Measurements from ENCODE around the gene DPP7. TPM values are rescaled to one million over a fixed set of nuclear protein-coding genes. Genes with fewer than 3 reads are reported as not detected.

The DPP7 gene
- polyA plus RNA-seq, 1 of the 3 experiments (the other 2 are of a cell fraction) = 127 TPM

DNA sequence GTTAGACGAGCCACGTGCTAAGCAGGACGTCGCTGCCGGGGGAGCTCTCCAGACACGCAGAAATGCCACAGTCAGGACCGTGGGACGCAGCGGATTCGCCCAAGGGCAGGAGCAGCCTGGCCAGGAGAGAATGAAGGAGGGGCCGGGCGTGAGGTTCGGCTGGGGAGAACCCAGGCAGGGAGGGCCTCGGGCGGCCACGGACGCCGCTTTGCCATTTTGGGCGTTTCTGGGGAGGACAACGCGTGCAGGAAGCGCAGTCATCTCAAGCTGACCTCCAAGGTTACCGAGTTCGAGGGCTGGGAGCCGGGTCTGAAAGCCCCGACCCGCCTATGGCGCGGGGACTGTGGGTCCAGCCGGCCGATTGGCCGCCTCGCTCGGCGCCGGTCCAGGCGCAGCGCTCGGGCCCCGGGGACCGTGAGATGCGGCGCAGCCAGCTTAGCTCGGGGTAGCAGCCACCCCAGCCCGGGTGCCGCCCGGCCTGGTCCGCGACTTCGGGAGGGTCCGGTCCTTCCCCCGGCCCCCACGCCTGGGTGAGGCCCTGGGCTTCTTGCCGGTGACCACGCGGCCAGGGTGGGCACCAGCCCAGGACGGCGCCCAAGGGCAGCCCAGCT lies 28.5 kb downstream of the DPP7 start (continued):
- TF ChIP-seq SMC3 (IDR thresholded peaks at IDR 0.05; ENCODE audit: low read depth, low read length) (no peak), POLR2AphosphoS5 (IDR thresholded peaks at IDR 0.05; ENCODE audit: low read depth, low read length) (no peak), EP300 (IDR thresholded peaks at IDR 0.05; ENCODE audit: borderline replicate concordance in 1 of 2, low read depth in 1 of 2, low read length in 1 of 2) (no peak), FOSL2 (IDR thresholded peaks at IDR 0.05; ENCODE audit: borderline replicate concordance, low read depth) (no peak), FOXJ3 (CRISPR knock-in tag; IDR thresholded peaks at IDR 0.05) (no peak)

DNA sequence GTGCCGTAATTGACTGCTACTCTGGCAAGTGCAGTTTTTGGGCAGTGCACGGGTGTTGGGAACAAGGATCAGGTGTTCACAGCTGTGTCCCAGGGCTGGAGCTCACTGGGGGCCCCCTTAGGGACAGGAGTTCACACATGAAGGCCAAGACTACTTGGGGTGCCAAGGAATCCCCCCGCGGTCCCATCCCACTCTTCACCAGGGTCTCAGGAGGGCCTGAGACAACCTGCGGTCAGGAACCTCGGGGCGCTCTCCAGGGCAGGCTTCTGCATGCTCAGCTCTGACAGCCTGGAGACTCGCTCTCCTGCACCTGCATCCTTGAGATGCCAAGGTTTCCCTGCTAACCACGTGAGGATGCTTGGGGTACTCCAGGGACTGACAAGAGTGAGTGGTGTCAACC lies 30.0 kb downstream of the DPP7 start:
- Histone ChIP-seq H3K79me2 (ENCODE audit: insufficient read depth) (peaks cover 14% of the 10 kb centered on the region; the same call in 1 of the 2 replicates), H3K4me2 (no peak overlapping the region), H3K27ac (ENCODE audit: low read depth in 2 of 2, low read length in 1 of 2) (peak overlapping the region in 1 of 2 experiments; percentile 85; a peak in 2 of 4 replicates), H3K27me3 (ENCODE audit: insufficient read depth) (no peaks in the 10 kb centered on the region), H3K4me3 (ENCODE audit: low read depth in 2 of 2, low read length in 1 of 2) (no peak overlapping the region), H3K9me2 (no peaks in the 10 kb centered on the region), H3K36me3 (replicated peaks in 1 of 2; ENCODE audit: control insufficient read depth in 1 of 2, insufficient read depth in 2 of 2, low read length in 1 of 2) (peaks cover 3 to 16% of the 10 kb centered on the region in 2 experiments), H3K9ac (no peak overlapping the region), H3K9me3 (no peaks in the 10 kb centered on the region), H3F3A (replicated peaks; ENCODE audit: insufficient read depth) (peaks cover 18% of the 10 kb centered on the region), H3K4me1 (ENCODE audit: control insufficient read depth in 1 of 2, insufficient read depth in 2 of 2, low read depth in 1 of 2, low read length in 1 of 2) (peaks cover 13 to 21% of the 10 kb centered on the region in 2 experiments), H4K20me1 (ENCODE audit: insufficient read depth) (no peaks in the 10 kb centered on the region), H2AFZ (ENCODE audit: low read depth) (no peak overlapping the region)
- DNase-seq = no peak
- TF ChIP-seq FOXM1 (IDR thresholded peaks at IDR 0.05; ENCODE audit: low read depth) = no peak
- no peak for TF ChIP-seq RCOR1 (IDR thresholded peaks at IDR 0.05; ENCODE audit: low read length)
- 100% methylated on average over 5 of the region's 9 CpGs for WGBS (ENCODE audit: low lambda C conversion rate)
- POLR2A ChIA-PET = no interaction called here
- CTCF ChIA-PET = interaction anchor here (2.4 kb wide), 1 partner anchor 50 kb away, joined by 11 read pairs; no protein-coding TSS in a partner anchor

- Histone ChIP-seq H3K9ac (peak overlapping the region; percentile 49; the same call in 1 of the 2 replicates), H3K4me2 (peak overlapping the region; percentile 74), H2AFZ (ENCODE audit: low read depth) (peak overlapping the region; percentile 64), H3K9me3 (no peaks in the 10 kb centered on the region), H3F3A (replicated peaks; ENCODE audit: insufficient read depth) (peaks cover 18% of the 10 kb centered on the region), H4K20me1 (ENCODE audit: insufficient read depth) (no peaks in the 10 kb centered on the region), H3K4me1 (ENCODE audit: control insufficient read depth in 1 of 2, insufficient read depth in 2 of 2, low read depth in 1 of 2, low read length in 1 of 2) (peaks cover 13 to 21% of the 10 kb centered on the region in 2 experiments), H3K9me2 (no peaks in the 10 kb centered on the region), H3K36me3 (replicated peaks in 1 of 2; ENCODE audit: control insufficient read depth in 1 of 2, insufficient read depth in 2 of 2, low read length in 1 of 2) (peaks cover 3 to 9% of the 10 kb centered on the region in 2 experiments), H3K27me3 (ENCODE audit: insufficient read depth) (no peaks in the 10 kb centered on the region), H3K4me3 (ENCODE audit: low read depth in 2 of 2, low read length in 1 of 2) (no peak overlapping the region), H3K79me2 (ENCODE audit: insufficient read depth) (peaks cover 12% of the 10 kb centered on the region; the same call in 1 of the 2 replicates), H3K27ac (ENCODE audit: low read depth in 2 of 2, low read length in 1 of 2) (peak overlapping the region in 1 of 2 experiments; percentile 85; a peak in 3 of 4 replicates)
- ChIA-PET CTCF (interaction anchor here (0.7 to 2.4 kb wide), 3 partner anchors 16 to 49 kb away, joined by 3 to 11 read pairs (median 4); no protein-coding TSS in a partner anchor), POLR2A (interaction anchor here (0.9 kb wide), 1 partner anchor 157 kb away, joined by 3 read pairs; no protein-coding TSS in a partner anchor)
- no peak for DNase-seq
- 14% methylated on average over 7 of the region's 12 CpGs for WGBS (ENCODE audit: low lambda C conversion rate)
- TF ChIP-seq FOSL2 (IDR thresholded peaks at IDR 0.05; ENCODE audit: borderline replicate concordance, low read depth) (peak; percentile 95), SIN3A (IDR thresholded peaks at IDR 0.05; ENCODE audit: borderline replicate concordance, low read depth, low read length) (peak; percentile 65; the same call in 1 of the 2 replicates), ELF1 (IDR thresholded peaks at IDR 0.05) (no peak), MXI1 (IDR thresholded peaks at IDR 0.05; ENCODE audit: low read depth, low read length) (no peak), SMC3 (IDR thresholded peaks at IDR 0.05; ENCODE audit: low read depth, low read length) (no peak), TCF12 (IDR thresholded peaks at IDR 0.05) (peak; percentile 55; the same call in 1 of the 2 replicates), USF2 (IDR thresholded peaks at IDR 0.05; ENCODE audit: borderline replicate concordance, low read depth, low read length) (no peak), POLR2AphosphoS5 (IDR thresholded peaks at IDR 0.05; ENCODE audit: low read depth, low read length) (peak; percentile 65; the same call in 1 of the 2 replicates), TAF1 (IDR thresholded peaks at IDR 0.05; ENCODE audit: borderline replicate concordance, low read depth, low read length) (peak; percentile 55; the same call in 1 of the 2 replicates), EP300 (IDR thresholded peaks at IDR 0.05; ENCODE audit: borderline replicate concordance in 1 of 2, low read depth in 1 of 2, low read length in 1 of 2) (peak in 1 of 2 experiments; percentile 61; a peak in 1 of 4 replicates), RCOR1 (IDR thresholded peaks at IDR 0.05; ENCODE audit: low read length) (no peak), EZH2phosphoT487 (IDR thresholded peaks at IDR 0.05; ENCODE audit: borderline replicate concordance, low read depth) (no peak), NFIC (IDR thresholded peaks at IDR 0.05; ENCODE audit: borderline replicate concordance) (peak; percentile 33; the same call in 1 of the 2 replicates), FOXJ3 (CRISPR knock-in tag; IDR thresholded peaks at IDR 0.05) (no peak), YY1 (IDR thresholded peaks at IDR 0.05; ENCODE audit: low read depth) (peak; percentile 81), JUND (IDR thresholded peaks at IDR 0.05) (peak; percentile 85; the same call in 1 of the 2 replicates)
- TF ChIP-seq, protein P1, sequence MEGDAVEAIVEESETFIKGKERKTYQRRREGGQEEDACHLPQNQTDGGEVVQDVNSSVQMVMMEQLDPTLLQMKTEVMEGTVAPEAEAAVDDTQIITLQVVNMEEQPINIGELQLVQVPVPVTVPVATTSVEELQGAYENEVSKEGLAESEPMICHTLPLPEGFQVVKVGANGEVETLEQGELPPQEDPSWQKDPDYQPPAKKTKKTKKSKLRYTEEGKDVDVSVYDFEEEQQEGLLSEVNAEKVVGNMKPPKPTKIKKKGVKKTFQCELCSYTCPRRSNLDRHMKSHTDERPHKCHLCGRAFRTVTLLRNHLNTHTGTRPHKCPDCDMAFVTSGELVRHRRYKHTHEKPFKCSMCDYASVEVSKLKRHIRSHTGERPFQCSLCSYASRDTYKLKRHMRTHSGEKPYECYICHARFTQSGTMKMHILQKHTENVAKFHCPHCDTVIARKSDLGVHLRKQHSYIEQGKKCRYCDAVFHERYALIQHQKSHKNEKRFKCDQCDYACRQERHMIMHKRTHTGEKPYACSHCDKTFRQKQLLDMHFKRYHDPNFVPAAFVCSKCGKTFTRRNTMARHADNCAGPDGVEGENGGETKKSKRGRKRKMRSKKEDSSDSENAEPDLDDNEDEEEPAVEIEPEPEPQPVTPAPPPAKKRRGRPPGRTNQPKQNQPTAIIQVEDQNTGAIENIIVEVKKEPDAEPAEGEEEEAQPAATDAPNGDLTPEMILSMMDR (IDR thresholded peaks at IDR 0.05) = no peak
- TF ChIP-seq, protein P2, sequence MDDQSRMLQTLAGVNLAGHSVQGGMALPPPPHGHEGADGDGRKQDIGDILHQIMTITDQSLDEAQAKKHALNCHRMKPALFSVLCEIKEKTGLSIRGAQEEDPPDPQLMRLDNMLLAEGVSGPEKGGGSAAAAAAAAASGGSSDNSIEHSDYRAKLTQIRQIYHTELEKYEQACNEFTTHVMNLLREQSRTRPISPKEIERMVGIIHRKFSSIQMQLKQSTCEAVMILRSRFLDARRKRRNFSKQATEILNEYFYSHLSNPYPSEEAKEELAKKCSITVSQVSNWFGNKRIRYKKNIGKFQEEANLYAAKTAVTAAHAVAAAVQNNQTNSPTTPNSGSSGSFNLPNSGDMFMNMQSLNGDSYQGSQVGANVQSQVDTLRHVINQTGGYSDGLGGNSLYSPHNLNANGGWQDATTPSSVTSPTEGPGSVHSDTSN (IDR thresholded peaks at IDR 0.05) = peak; percentile 52
Observed at GRCh38 chr9:137083394-137084004, 31.0 kb downstream of the DPP7 start.

All from SK-N-SH (cell line).